H9 (cell line): ENCODE results near the gene AKNAD1. TPM values are rescaled to one million over a fixed set of nuclear protein-coding genes. Genes with fewer than 3 reads are reported as not detected.

Experiments used
- DNase-seq: peaks from one replicate; pipeline ENCODE4 v3.0.0-alpha.2; 2017
- H2AFZ ChIP-seq: one replicate; pipeline ENCODE4 v1.6.1; 2013; ENCODE audit warnings: mild to moderate bottlenecking, low read length, control low read depth, moderate library complexity
- H2AK5ac ChIP-seq: 2 replicates; pipeline ENCODE4 v1.6.1; 2013; ENCODE audit warnings: low read length, control low read depth, mixed read lengths; ENCODE audit not compliant: insufficient read length
- H2BK120ac ChIP-seq: one replicate; pipeline ENCODE4 v1.6.1; 2013; ENCODE audit warnings: low read depth, mild to moderate bottlenecking, low read length, control low read depth, inconsistent platforms; ENCODE audit not compliant: poor library complexity, severe bottlenecking
- H2BK12ac ChIP-seq: 2 replicates; pipeline ENCODE4 v1.6.1; 2013; ENCODE audit warnings: low read length, control low read depth, mixed read lengths, low read depth; ENCODE audit not compliant: insufficient read length
- H2BK15ac ChIP-seq: 2 replicates; pipeline ENCODE4 v1.6.1; 2013; ENCODE audit warnings: low read depth, low read length, control low read depth
- H2BK20ac ChIP-seq: one replicate; pipeline ENCODE4 v1.6.1; 2013; ENCODE audit warnings: low read depth, mild to moderate bottlenecking, low read length, control low read depth, inconsistent platforms; ENCODE audit not compliant: poor library complexity, severe bottlenecking
- H2BK5ac ChIP-seq: 2 replicates; pipeline ENCODE4 v1.6.1; 2013; ENCODE audit warnings: low read length, control low read depth, mixed read lengths; ENCODE audit not compliant: insufficient read length
- H3K14ac ChIP-seq: 2 replicates; pipeline ENCODE4 v1.6.1; 2013; ENCODE audit warnings: low read length, control low read depth; ENCODE audit not compliant: insufficient read depth
- H3K18ac ChIP-seq: 2 replicates; pipeline ENCODE4 v1.6.1; 2013; ENCODE audit warnings: low read depth, mild to moderate bottlenecking, mixed read lengths, low read length, control low read depth; ENCODE audit not compliant: insufficient read length
- H3K23ac ChIP-seq: 2 replicates; pipeline ENCODE4 v1.6.1; 2013; ENCODE audit warnings: low read length, control low read depth, mixed read lengths, low read depth; ENCODE audit not compliant: insufficient read length
- H3K23me2 ChIP-seq: 2 replicates; pipeline ENCODE4 v1.6.1; 2013; ENCODE audit warnings: low read depth, mild to moderate bottlenecking, mixed read lengths, low read length, control low read depth; ENCODE audit not compliant: insufficient read length, poor library complexity, severe bottlenecking
- H3K27ac ChIP-seq: 2 replicates; pipeline ENCODE4 v1.5.1; 2013; ENCODE audit warnings: low read length, control low read depth, mixed read lengths, low read depth; ENCODE audit not compliant: insufficient read length
- H3K27me3 ChIP-seq: 2 replicates; pipeline ENCODE4 v1.6.1; 2013; ENCODE audit warnings: low read length, control low read depth, inconsistent platforms; ENCODE audit not compliant: insufficient read depth
- H3K4ac ChIP-seq: 2 replicates; pipeline ENCODE4 v1.6.1; 2013; ENCODE audit warnings: low read depth, mild to moderate bottlenecking, control low read depth, inconsistent platforms, low read length, moderate library complexity
- H3K4me1 ChIP-seq: 2 replicates; pipeline ENCODE4 v1.6.1; 2013; ENCODE audit warnings: low read length, control low read depth, inconsistent platforms; ENCODE audit not compliant: insufficient read depth
- H3K4me2 ChIP-seq: 2 replicates; pipeline ENCODE4 v1.6.1; 2013; ENCODE audit warnings: low read length, control low read depth, mixed read lengths; ENCODE audit not compliant: insufficient read length, insufficient read depth
- H3K56ac ChIP-seq: 2 replicates; pipeline ENCODE4 v1.6.1; 2013; ENCODE audit warnings: low read depth, mild to moderate bottlenecking, mixed read lengths, low read length, control low read depth; ENCODE audit not compliant: insufficient read length
- H3K79me1 ChIP-seq: 2 replicates; pipeline ENCODE4 v1.6.1; 2013; ENCODE audit warnings: low read depth, mild to moderate bottlenecking, moderate library complexity, low read length, control low read depth, inconsistent platforms; ENCODE audit not compliant: insufficient read depth, poor library complexity, severe bottlenecking
- H3K79me2 ChIP-seq: 2 replicates; pipeline ENCODE4 v1.6.1; 2013; ENCODE audit warnings: low read length, control low read depth, inconsistent platforms; ENCODE audit not compliant: insufficient read depth
- H3K9ac ChIP-seq: 2 replicates; pipeline ENCODE4 v1.6.1; 2013; ENCODE audit warnings: low read length, control low read depth, mixed read lengths; ENCODE audit not compliant: insufficient read length; ENCODE audit errors: extremely low read depth
- H3K9me3 ChIP-seq: one replicate; pipeline ENCODE4 v1.6.1; 2013; ENCODE audit warnings: low read depth, low read length, inconsistent platforms; ENCODE audit not compliant: control insufficient read depth
- H3T11ph ChIP-seq: one replicate; pipeline ENCODE4 v1.6.1; 2013; ENCODE audit warnings: mild to moderate bottlenecking, low read length, control low read depth, inconsistent platforms
- H4K20me1 ChIP-seq: one replicate; pipeline ENCODE4 v1.6.1; 2013; ENCODE audit not compliant: control insufficient read depth, insufficient read length, insufficient read depth
- H4K5ac ChIP-seq: 2 replicates; pipeline ENCODE4 v1.6.1; 2013; ENCODE audit warnings: low read depth, mild to moderate bottlenecking, mixed read lengths, low read length, control low read depth; ENCODE audit not compliant: insufficient read length
- H4K8ac ChIP-seq: replicated peaks from 2 replicates; pipeline ENCODE4 v1.6.1; 2013; ENCODE audit warnings: low read length, control low read depth, mixed read lengths, low read depth; ENCODE audit not compliant: insufficient read length
- H4K91ac ChIP-seq: 2 replicates; pipeline ENCODE4 v1.6.1; 2013; ENCODE audit warnings: low read depth, mild to moderate bottlenecking, moderate library complexity, mixed read lengths, low read length, control low read depth; ENCODE audit not compliant: insufficient read length
- H3K27ac Mint-ChIP-seq, 3 experiments: 2 replicates in 2 of 3; 3 replicates in 1 of 3; pipeline ENCODE4 v1.8.0; 2020 to 2021; ENCODE audit warnings: mixed read lengths in 3 of 3, mild to moderate bottlenecking in 1 of 3, moderate library complexity in 1 of 3
- H3K27me3 Mint-ChIP-seq: 2 replicates; pipeline ENCODE4 v1.8.0; 2021; ENCODE audit warnings: low read depth, mild to moderate bottlenecking, moderate library complexity, mixed read lengths
- H3K36me3 Mint-ChIP-seq, 3 experiments: 2 replicates in 2 of 3; 3 replicates in 1 of 3; pipeline ENCODE4 v1.8.0; 2020 to 2021; ENCODE audit warnings: low read depth in 3 of 3, mixed read lengths in 3 of 3; ENCODE audit not compliant: insufficient read depth in 1 of 3
- H3K4me1 Mint-ChIP-seq, 2 experiments: 2 replicates each; pipeline ENCODE4 v1.8.0; 2020; ENCODE audit warnings: mixed read lengths in 2 of 2
- H3K4me3 Mint-ChIP-seq, 2 experiments: 2 replicates in 1 of 2; 3 replicates in 1 of 2; pipeline ENCODE4 v1.8.0; 2020 to 2021; ENCODE audit warnings: mild to moderate bottlenecking in 2 of 2, mixed read lengths in 2 of 2, moderate library complexity in 1 of 2
- H3K9me3 Mint-ChIP-seq, 2 experiments: 2 replicates in 1 of 2; 3 replicates in 1 of 2; pipeline ENCODE4 v1.8.0; 2020; ENCODE audit warnings: mild to moderate bottlenecking in 2 of 2, mixed read lengths in 2 of 2, moderate library complexity in 1 of 2
- WGBS: extraction: QIAGEN DNeasy Blood & Tissue Kit; methylation state at CpG from one replicate; pipeline ENCODE4 v1.1.7; 2013; ENCODE audit warnings: missing lambda C conversion rate, low lambda C conversion rate, mixed read lengths; ENCODE audit not compliant: insufficient read length; ENCODE audit errors: extremely low coverage; 5-methylcytosine and 5-hydroxymethylcytosine counted together
- total RNA-seq: library from RNA; stranded (reverse); gene quantifications from 2 replicates; pipeline ENCODE4 v1.2.1, GENCODE V29; 2021
- TF ChIP-seq, protein P1 (sequence below): fragments of 200-600 bp; sonication (generic); conservative IDR thresholded peaks from 3 replicates; pipeline ENCODE4 v1.8.0; 2021; ENCODE audit warnings: antibody characterized with exemption, mild to moderate bottlenecking

The AKNAD1 gene
- total RNA-seq, 1 experiment from 2014 or later, result not detected

DNA sequence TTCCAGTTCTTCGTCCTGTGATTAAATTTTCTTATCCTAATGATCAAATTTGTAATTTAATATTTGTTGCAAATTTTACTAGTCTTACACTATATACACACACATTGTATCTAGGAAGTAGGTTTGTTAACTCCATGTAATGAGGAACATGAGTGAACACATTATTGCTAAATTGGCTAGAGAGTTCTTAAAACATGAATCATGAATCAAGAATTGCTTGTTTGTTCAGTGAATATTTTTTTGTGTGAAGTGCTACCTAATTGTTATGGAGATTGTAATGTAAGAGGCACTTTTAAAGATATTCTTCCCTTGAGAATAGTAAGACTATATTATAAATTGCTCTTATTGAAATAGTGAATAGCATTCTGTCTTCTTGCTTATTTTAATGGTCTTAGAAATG is 24.5 kb upstream of the AKNAD1 start:
- H4K5ac ChIP-seq, result no peak overlapping the region
- H3K4ac ChIP-seq, result no peak overlapping the region
- no peak overlapping the region for H2AFZ ChIP-seq
- H4K91ac ChIP-seq, result no peak overlapping the region
- H3K79me2 ChIP-seq, result 0 out of 2 replicates have a peak, but pooled peaks cover 2% of the 10 kb centered on the region
- H3K18ac ChIP-seq, result no peak overlapping the region
- no peak overlapping the region for H4K8ac ChIP-seq
- H3K23ac ChIP-seq, result no peak overlapping the region
- no peak overlapping the region for H2BK5ac ChIP-seq
- H3K23me2 ChIP-seq, result peaks cover 11% of the 10 kb centered on the region
- Mint-ChIP-seq H3K27ac (no peak overlapping the region), H3K9me3 (no peaks in the 10 kb centered on the region), H3K36me3 (no peaks in the 10 kb centered on the region), H3K4me1 (peaks cover 11 to 20% of the 10 kb centered on the region in 2 experiments), H3K27me3 (peaks cover 8% of the 10 kb centered on the region; the same call in 1 of the 2 replicates), H3K4me3 (no peak overlapping the region)
- TF ChIP-seq, protein P1, sequence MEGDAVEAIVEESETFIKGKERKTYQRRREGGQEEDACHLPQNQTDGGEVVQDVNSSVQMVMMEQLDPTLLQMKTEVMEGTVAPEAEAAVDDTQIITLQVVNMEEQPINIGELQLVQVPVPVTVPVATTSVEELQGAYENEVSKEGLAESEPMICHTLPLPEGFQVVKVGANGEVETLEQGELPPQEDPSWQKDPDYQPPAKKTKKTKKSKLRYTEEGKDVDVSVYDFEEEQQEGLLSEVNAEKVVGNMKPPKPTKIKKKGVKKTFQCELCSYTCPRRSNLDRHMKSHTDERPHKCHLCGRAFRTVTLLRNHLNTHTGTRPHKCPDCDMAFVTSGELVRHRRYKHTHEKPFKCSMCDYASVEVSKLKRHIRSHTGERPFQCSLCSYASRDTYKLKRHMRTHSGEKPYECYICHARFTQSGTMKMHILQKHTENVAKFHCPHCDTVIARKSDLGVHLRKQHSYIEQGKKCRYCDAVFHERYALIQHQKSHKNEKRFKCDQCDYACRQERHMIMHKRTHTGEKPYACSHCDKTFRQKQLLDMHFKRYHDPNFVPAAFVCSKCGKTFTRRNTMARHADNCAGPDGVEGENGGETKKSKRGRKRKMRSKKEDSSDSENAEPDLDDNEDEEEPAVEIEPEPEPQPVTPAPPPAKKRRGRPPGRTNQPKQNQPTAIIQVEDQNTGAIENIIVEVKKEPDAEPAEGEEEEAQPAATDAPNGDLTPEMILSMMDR, result no peak
- H3K9ac ChIP-seq, result no peak overlapping the region
- no peak for DNase-seq
- H3T11ph ChIP-seq, result no peak overlapping the region
- H3K4me2 ChIP-seq, result no peak overlapping the region
- no peaks in the 10 kb centered on the region for H3K9me3 ChIP-seq
- H3K27ac ChIP-seq, result no peak overlapping the region
- WGBS, result no CpG with 5 or more reads among the region's 1 CpG
- H3K79me1 ChIP-seq, result no peaks in the 10 kb centered on the region
- no peaks in the 10 kb centered on the region for H3K27me3 ChIP-seq
- no peak overlapping the region for H2BK15ac ChIP-seq
- no peak overlapping the region for H2BK20ac ChIP-seq
- no peak overlapping the region for H2AK5ac ChIP-seq
- no peak overlapping the region for H2BK12ac ChIP-seq
- H4K20me1 ChIP-seq, result no peaks in the 10 kb centered on the region
- H3K14ac ChIP-seq, result no peak overlapping the region
- no peak overlapping the region for H2BK120ac ChIP-seq
- H3K56ac ChIP-seq, result no peak overlapping the region
- H3K4me1 ChIP-seq, result no peaks in the 10 kb centered on the region
